Measurements from ENCODE around the gene KRTAP1-5.

Gene KRTAP1-5

GRCh38 chr17:40984226-40984625 lies 42.8 kb downstream of the KRTAP1-5 start, which contains the start of gene KRT40:
KRT40 (minus strand) TSS chr17:40984326; CDS start chr17:40984273, 53 bp downstream.
- Mint-ChIP-seq H3K4me1 (ENCODE audit: low read depth in 2 of 2) (no peaks in the 10 kb centered on the region), H3K27ac (no peak within 1 kb of the TSS), H3K9me3 (no peaks in the 10 kb centered on the region), H3K4me3 (no peak within 1 kb of the TSS), H3K27me3 (peaks cover 33 to 62% of the 10 kb centered on the region in 2 donors), H3K36me3 (ENCODE audit: insufficient read depth) (no peaks in the 10 kb centered on the region)
- no peak for DNase-seq
- ATAC-seq (replicated peaks): no peak

GRCh38 chr17:40981115-40981514 lies 45.9 kb downstream of the KRTAP1-5 start:
- Mint-ChIP-seq H3K9me3 (no peaks in the 10 kb centered on the region), H3K27me3 (peaks cover 33 to 57% of the 10 kb centered on the region in 2 donors), H3K4me3 (no peak overlapping the region), H3K4me1 (ENCODE audit: low read depth in 2 of 2) (no peaks in the 10 kb centered on the region), H3K27ac (no peak overlapping the region), H3K36me3 (ENCODE audit: insufficient read depth) (no peaks in the 10 kb centered on the region)
- ATAC-seq (replicated peaks) (no peak), DNase-seq (no peak)

GRCh38 chr17:40980596-40980995 lies 46.4 kb downstream of the KRTAP1-5 start:
- H3K4me1 Mint-ChIP-seq (ENCODE audit: low read depth in 2 of 2): no peaks in the 10 kb centered on the region
- H3K36me3 Mint-ChIP-seq (ENCODE audit: insufficient read depth): no peaks in the 10 kb centered on the region
- no peak for ATAC-seq (replicated peaks)
- no peak overlapping the region for H3K4me3 Mint-ChIP-seq
- peaks cover 38 to 60% of the 10 kb centered on the region in 2 donors for H3K27me3 Mint-ChIP-seq
- H3K27ac Mint-ChIP-seq: no peak overlapping the region
- no peak for DNase-seq
- H3K9me3 Mint-ChIP-seq: no peaks in the 10 kb centered on the region

GRCh38 chr17:40980117-40980516 lies 46.9 kb downstream of the KRTAP1-5 start:
- H3K36me3 Mint-ChIP-seq (ENCODE audit: insufficient read depth): no peaks in the 10 kb centered on the region
- no peak overlapping the region for H3K4me3 Mint-ChIP-seq
- H3K4me1 Mint-ChIP-seq (ENCODE audit: low read depth in 2 of 2): no peaks in the 10 kb centered on the region
- no peak overlapping the region for H3K27ac Mint-ChIP-seq
- H3K27me3 Mint-ChIP-seq: peaks cover 43 to 65% of the 10 kb centered on the region in 2 donors
- H3K9me3 Mint-ChIP-seq: no peaks in the 10 kb centered on the region
- ATAC-seq (replicated peaks) (no peak), DNase-seq (no peak)

- H3K9me3 Mint-ChIP-seq: no peaks in the 10 kb centered on the region
- DNase-seq (no peak), ATAC-seq (replicated peaks) (no peak)
- H3K27me3 Mint-ChIP-seq: peaks cover 49 to 64% of the 10 kb centered on the region in 2 donors
- no peaks in the 10 kb centered on the region for H3K36me3 Mint-ChIP-seq (ENCODE audit: insufficient read depth)
- H3K27ac Mint-ChIP-seq: no peak overlapping the region
- no peak overlapping the region for H3K4me3 Mint-ChIP-seq
- H3K4me1 Mint-ChIP-seq (ENCODE audit: low read depth in 2 of 2): no peaks in the 10 kb centered on the region
Measured at GRCh38 chr17:40978575-40979151, 48.3 kb downstream of the KRTAP1-5 start.
